ENCODE results near the gene NECAP2. TPM values are rescaled to one million over a fixed set of nuclear protein-coding genes. Genes with fewer than 3 reads are reported as not detected.
A peak's percentile ranks its signal among the peaks of the same experiment; 100 is the strongest.

Gene NECAP2
- total RNA-seq (2014; rRNA removed; shearing (Covaris generic)) = 59.0 and 69.2 TPM in 2 replicates
- total RNA-seq (2022) = 47.2 and 51.8 TPM in 2 replicates
- percentile 62 among the genes with signal in this experiment for Bru-seq, nascent RNA
- BruChase-seq, experiment 1, labeled RNA remaining after a 6-hour chase = percentile 69 among the genes with signal in this experiment
- BruChase-seq, experiment 2, labeled RNA remaining after a 2-hour chase = percentile 71 among the genes with signal in this experiment
- long read RNA-seq, transcript NECAP2-201 (8 exons, 2,070 nt) = major isoform, 108 of 139 reads
- long read RNA-seq, transcript NECAP2-202 (7 exons, 1,929 nt) = minor isoform, 7 of 139 reads
- long read RNA-seq, partial matches to known transcripts = 2 of 139 reads
- long read RNA-seq, other reads (novel, unspliced or antisense) = 17 of 139 reads

GRCh38 chr1:16440470-16441281 is at the start of gene NECAP2:
NECAP2 (plus strand) TSS chr1:16440724; CDS start chr1:16440762, 38 bp downstream.
- H2AFZ ChIP-seq (ENCODE audit: low read length) = peak within 1 kb of the TSS; percentile 81
- intact Hi-C loops (cut with micrococcal nuclease; ENCODE audit: unreplicated experiment) = loop anchor here (2.0 to 5.0 kb wide), 3 partner anchors 57 to 464 kb away; partner anchors contain the start of gene SZRD1
- H3K4me2 ChIP-seq (ENCODE audit: low read length) = peak within 1 kb of the TSS; percentile 95
- peak within 1 kb of the TSS; percentile 59 for H3K27ac ChIP-seq (ENCODE audit: low read depth, low read length, poor library complexity, severe bottlenecking)
- TF ChIP-seq EZH2phosphoT487 (IDR thresholded peaks at IDR 0.05; ENCODE audit: borderline replicate concordance, low read depth, low read length) (no peak), CTCF (conservative IDR thresholded peaks at IDR 0.05; ENCODE audit: low read length) (peak; percentile 81)
- ChIA-PET POLR2A (interaction anchor here (0.5 to 1.2 kb wide), 7 partner anchors 12 to 777 kb away, joined by 3 to 5 read pairs (median 3); no protein-coding TSS in a partner anchor), CTCF (ENCODE audit: unreplicated experiment) (interaction anchor here (0.6 kb wide), 1 partner anchor 80 kb away, joined by 3 read pairs; no protein-coding TSS in a partner anchor)
- H4K20me1 ChIP-seq (ENCODE audit: insufficient read depth, low read length) = no peaks in the 10 kb centered on the region
- H3K79me2 ChIP-seq (ENCODE audit: insufficient read depth, low read depth, low read length) = peaks cover 22% of the 10 kb centered on the region
- peaks cover 23% of the 10 kb centered on the region for H3K36me3 ChIP-seq (ENCODE audit: insufficient read depth, low read length)
- H3K4me1 ChIP-seq (ENCODE audit: insufficient read depth, low read length, poor library complexity, severe bottlenecking) = peaks cover 27% of the 10 kb centered on the region
- no peaks in the 10 kb centered on the region for H3K9me3 ChIP-seq (ENCODE audit: low read length)
- peak within 1 kb of the TSS; percentile 94 for H3K4me3 ChIP-seq (ENCODE audit: low read depth, low read length, poor library complexity, severe bottlenecking)
- peak; percentile 96 for DNase-seq (ENCODE audit: low spot score)
- BruUV-seq (replicated peaks) = no TSS peak
- H3K9me2 ChIP-seq (ENCODE audit: insufficient read depth, low read length) = no peaks in the 10 kb centered on the region

GRCh38 chr1:16391411-16391810 is 49.1 kb upstream of the NECAP2 start:
- no peak overlapping the region for H3K4me3 ChIP-seq (ENCODE audit: low read depth, low read length, poor library complexity, severe bottlenecking)
- no peaks in the 10 kb centered on the region for H3K9me3 ChIP-seq (ENCODE audit: low read length)
- ChIA-PET POLR2A (no interaction called here), CTCF (ENCODE audit: unreplicated experiment) (interaction anchor here (0.6 kb wide), 1 partner anchor 185 kb away, joined by 3 read pairs; no protein-coding TSS in a partner anchor)
- H3K9me2 ChIP-seq (ENCODE audit: insufficient read depth, low read length) = no peaks in the 10 kb centered on the region
- BruUV-seq (replicated peaks) = no TSS peak
- no peak for TF ChIP-seq CTCF (conservative IDR thresholded peaks at IDR 0.05; ENCODE audit: low read length)
- no peak for TF ChIP-seq EZH2phosphoT487 (IDR thresholded peaks at IDR 0.05; ENCODE audit: borderline replicate concordance, low read depth, low read length)
- H3K79me2 ChIP-seq (ENCODE audit: insufficient read depth, low read depth, low read length) = peaks cover 62% of the 10 kb centered on the region
- H3K4me2 ChIP-seq (ENCODE audit: low read length) = no peak overlapping the region
- no peak overlapping the region for H2AFZ ChIP-seq (ENCODE audit: low read length)
- intact Hi-C loops (cut with micrococcal nuclease; ENCODE audit: unreplicated experiment) = no loop called here
- peaks cover 30% of the 10 kb centered on the region for H3K4me1 ChIP-seq (ENCODE audit: insufficient read depth, low read length, poor library complexity, severe bottlenecking)
- DNase-seq (ENCODE audit: low spot score) = no peak
- H3K27ac ChIP-seq (ENCODE audit: low read depth, low read length, poor library complexity, severe bottlenecking) = peak overlapping the region; percentile 1
- H3K36me3 ChIP-seq (ENCODE audit: insufficient read depth, low read length) = peaks cover 56% of the 10 kb centered on the region
- peaks cover 31% of the 10 kb centered on the region; the same call in 1 of the 2 replicates for H4K20me1 ChIP-seq (ENCODE audit: insufficient read depth, low read length)

Measured in OCI-LY7 (cell line).